Type B pancreatic cell (in vitro differentiated cells): ENCODE results near the gene SOX18. TPM values are rescaled to one million over a fixed set of nuclear protein-coding genes. Genes with fewer than 3 reads are reported as not detected.

ENCODE experiments used
- DNase-seq: peaks from one replicate; pipeline ENCODE4 v3.0.0; 2021; ENCODE audit warnings: mixed read lengths; ENCODE audit not compliant: unreplicated experiment; ENCODE audit errors: extremely low spot score
- H3K27ac Mint-ChIP-seq: 2 replicates; pipeline ENCODE4 v1.8.0; 2021; ENCODE audit warnings: mild to moderate bottlenecking, mixed read lengths
- H3K27me3 Mint-ChIP-seq: 2 replicates; pipeline ENCODE4 v1.8.0; 2021; ENCODE audit warnings: mixed read lengths
- H3K36me3 Mint-ChIP-seq: 2 replicates; pipeline ENCODE4 v1.8.0; 2021; ENCODE audit warnings: mixed read lengths
- H3K4me1 Mint-ChIP-seq: one replicate; pipeline ENCODE4 v1.8.0; 2021; ENCODE audit warnings: mixed read lengths; ENCODE audit not compliant: unreplicated experiment
- H3K4me3 Mint-ChIP-seq: 2 replicates; pipeline ENCODE4 v1.8.0; 2021; ENCODE audit warnings: mild to moderate bottlenecking, mixed read lengths
- H3K9me3 Mint-ChIP-seq: 2 replicates; pipeline ENCODE4 v1.8.0; 2021; ENCODE audit warnings: mixed read lengths
- total RNA-seq: library from RNA; stranded (reverse); gene quantifications from 2 replicates; pipeline ENCODE4 v1.2.1, GENCODE V29; 2021; ENCODE audit warnings: low replicate concordance
- TF ChIP-seq, protein P1 (sequence below): fragments of 200-600 bp; sonication (generic); conservative IDR thresholded peaks from 2 replicates; pipeline ENCODE4 v1.5.0; 2021; ENCODE audit warnings: antibody characterized with exemption, mild to moderate bottlenecking

The SOX18 gene
- total RNA-seq, 1 donor from 2014 or later, result 0.72 TPM

DNA sequence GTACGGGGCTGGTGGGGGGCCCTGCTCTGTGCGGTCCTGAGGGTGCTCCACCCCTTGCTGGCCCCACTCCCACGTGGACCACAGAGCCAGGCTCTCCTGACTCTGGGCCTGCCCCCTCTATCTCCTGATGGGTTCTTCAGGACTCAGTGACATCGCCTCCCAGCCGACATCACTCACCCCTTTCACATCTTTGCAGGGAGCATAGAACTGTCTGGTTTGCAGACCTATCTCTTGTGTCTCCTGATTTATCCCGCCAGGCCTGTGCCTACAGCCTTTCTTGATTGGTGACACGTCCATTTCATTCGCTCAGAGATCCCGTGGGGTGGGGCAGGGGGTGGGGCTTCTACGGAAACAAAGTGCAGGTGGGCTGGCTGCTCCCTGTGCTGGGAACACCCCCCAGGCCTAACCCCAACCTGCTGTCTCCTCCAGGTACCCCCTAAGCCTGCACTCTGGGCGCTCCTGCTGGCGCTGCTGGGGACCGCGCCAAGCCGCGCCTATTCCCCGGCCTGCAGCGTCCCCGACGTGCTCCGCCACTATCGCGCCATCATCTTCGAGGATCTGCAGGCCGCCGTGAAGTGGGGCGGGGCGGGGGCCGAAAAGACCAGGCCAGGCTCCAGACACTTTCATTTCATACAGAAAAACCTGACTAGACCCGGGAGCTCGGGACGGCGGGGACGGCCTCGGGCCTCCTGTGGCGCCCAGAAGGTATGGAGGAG lies 11.8 kb downstream of the SOX18 start:
- TF ChIP-seq, protein P1, sequence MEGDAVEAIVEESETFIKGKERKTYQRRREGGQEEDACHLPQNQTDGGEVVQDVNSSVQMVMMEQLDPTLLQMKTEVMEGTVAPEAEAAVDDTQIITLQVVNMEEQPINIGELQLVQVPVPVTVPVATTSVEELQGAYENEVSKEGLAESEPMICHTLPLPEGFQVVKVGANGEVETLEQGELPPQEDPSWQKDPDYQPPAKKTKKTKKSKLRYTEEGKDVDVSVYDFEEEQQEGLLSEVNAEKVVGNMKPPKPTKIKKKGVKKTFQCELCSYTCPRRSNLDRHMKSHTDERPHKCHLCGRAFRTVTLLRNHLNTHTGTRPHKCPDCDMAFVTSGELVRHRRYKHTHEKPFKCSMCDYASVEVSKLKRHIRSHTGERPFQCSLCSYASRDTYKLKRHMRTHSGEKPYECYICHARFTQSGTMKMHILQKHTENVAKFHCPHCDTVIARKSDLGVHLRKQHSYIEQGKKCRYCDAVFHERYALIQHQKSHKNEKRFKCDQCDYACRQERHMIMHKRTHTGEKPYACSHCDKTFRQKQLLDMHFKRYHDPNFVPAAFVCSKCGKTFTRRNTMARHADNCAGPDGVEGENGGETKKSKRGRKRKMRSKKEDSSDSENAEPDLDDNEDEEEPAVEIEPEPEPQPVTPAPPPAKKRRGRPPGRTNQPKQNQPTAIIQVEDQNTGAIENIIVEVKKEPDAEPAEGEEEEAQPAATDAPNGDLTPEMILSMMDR, result no peak
- H3K27ac Mint-ChIP-seq, result peak overlapping the region; percentile 74
- peak overlapping the region; percentile 80 for H3K4me3 Mint-ChIP-seq
- H3K36me3 Mint-ChIP-seq, result no peaks in the 10 kb centered on the region
- no peaks in the 10 kb centered on the region for H3K4me1 Mint-ChIP-seq
- no peaks in the 10 kb centered on the region for H3K9me3 Mint-ChIP-seq
- H3K27me3 Mint-ChIP-seq, result peaks cover 47% of the 10 kb centered on the region
- DNase-seq, result no peak

DNA sequence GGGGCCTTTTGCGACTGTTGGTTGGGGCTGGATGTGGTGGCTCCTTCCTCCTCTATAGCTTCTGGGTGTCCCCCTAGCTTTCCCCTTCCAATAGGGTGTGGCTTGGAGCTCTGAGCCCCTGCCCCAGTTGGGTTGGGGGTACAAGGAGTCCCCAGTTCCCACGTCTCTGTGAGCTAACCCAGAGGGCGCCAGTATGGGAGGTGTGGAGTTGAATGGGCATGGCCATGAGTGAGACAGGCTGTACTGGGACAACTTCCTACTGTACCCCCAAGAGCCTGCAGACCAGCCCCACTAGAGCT lies 12.3 kb downstream of the SOX18 start:
- no peaks in the 10 kb centered on the region for H3K36me3 Mint-ChIP-seq
- H3K4me1 Mint-ChIP-seq, result no peaks in the 10 kb centered on the region
- H3K27ac Mint-ChIP-seq, result no peak overlapping the region
- TF ChIP-seq, protein P1, result no peak
- H3K27me3 Mint-ChIP-seq, result peaks cover 47% of the 10 kb centered on the region
- no peak overlapping the region for H3K4me3 Mint-ChIP-seq
- no peak for DNase-seq
- no peaks in the 10 kb centered on the region for H3K9me3 Mint-ChIP-seq

DNA sequence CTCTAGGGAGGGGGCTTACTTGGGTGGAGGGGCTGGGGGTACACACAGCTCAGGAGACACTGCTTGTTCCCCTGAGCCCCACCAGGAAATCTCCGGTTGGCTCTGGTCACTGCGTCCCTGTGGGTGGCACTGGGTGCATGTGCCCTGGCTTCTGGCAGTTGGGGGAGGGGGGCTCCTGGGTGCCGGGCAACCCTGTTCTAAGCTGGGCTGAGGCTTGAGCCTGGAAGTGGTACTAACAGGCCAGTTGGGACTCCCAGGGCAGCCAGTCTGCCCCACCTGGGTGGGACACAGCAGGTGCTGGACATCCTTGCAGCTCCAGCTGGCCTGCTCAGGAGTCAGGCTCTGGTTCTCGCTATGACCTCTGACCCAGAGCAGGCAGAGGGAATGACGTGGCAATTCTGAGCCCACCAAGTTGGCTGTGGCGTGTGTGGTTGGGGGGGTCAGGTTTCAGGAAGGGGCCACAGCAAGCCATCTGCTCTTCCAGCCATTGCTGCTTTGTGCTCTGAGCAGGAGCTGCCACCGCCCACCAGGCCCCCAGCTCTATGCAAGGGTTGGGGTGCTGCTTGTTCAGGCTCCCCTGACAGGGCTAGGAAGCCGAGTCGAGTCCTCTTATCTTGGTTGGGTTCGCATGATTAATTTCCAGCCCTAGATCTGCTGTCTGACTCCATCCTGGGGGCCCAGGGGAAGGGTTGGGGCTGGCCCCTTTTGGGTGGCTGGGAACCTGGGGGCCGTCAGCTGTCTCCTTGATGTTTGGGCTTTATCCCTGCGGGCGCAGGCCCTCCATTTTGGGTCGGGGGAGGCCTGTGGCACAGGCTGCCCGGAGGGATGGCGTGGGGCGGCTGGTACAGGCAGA lies 12.9 kb downstream of the SOX18 start:
- no peaks in the 10 kb centered on the region for H3K9me3 Mint-ChIP-seq
- H3K36me3 Mint-ChIP-seq, result no peaks in the 10 kb centered on the region
- TF ChIP-seq, protein P1, result no peak
- DNase-seq, result no peak
- H3K4me1 Mint-ChIP-seq, result no peaks in the 10 kb centered on the region
- no peak overlapping the region for H3K4me3 Mint-ChIP-seq
- peaks cover 42% of the 10 kb centered on the region for H3K27me3 Mint-ChIP-seq
- no peak overlapping the region for H3K27ac Mint-ChIP-seq

DNA sequence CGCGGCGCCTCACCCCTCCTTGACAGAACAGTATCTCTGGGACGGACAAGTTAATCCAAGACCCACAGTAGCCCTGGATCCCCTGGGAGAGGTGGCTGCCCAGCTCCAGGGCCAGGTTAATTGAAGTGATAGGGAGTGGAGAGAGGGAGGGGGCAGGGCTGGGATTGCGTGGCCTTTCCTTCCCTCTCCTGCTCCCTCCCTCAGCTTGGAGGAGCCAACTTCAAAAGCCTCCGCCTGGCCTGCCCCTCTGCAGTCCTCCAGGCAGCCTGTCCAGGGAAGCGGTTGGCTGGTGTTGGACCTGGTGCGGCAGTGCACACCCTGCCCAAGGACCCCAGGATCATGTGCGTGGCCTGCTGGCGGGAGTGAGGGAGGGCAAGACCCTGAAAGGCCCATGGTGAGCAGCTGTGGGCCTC lies 13.5 kb downstream of the SOX18 start, which contains the start of gene C20orf204:
Gene C20orf204 (plus strand): TSS at position 250 of the 413 bp plus-strand sequence. CDS start 142 bp downstream, at position 392.
- peaks cover 36% of the 10 kb centered on the region for H3K27me3 Mint-ChIP-seq
- no peaks in the 10 kb centered on the region for H3K4me1 Mint-ChIP-seq
- H3K27ac Mint-ChIP-seq, result peak within 1 kb of the TSS; percentile 16
- no peaks in the 10 kb centered on the region for H3K9me3 Mint-ChIP-seq
- H3K4me3 Mint-ChIP-seq, result no peak within 1 kb of the TSS
- TF ChIP-seq, protein P1, result no peak
- no peak for DNase-seq
- H3K36me3 Mint-ChIP-seq, result peaks cover 3% of the 10 kb centered on the region

DNA sequence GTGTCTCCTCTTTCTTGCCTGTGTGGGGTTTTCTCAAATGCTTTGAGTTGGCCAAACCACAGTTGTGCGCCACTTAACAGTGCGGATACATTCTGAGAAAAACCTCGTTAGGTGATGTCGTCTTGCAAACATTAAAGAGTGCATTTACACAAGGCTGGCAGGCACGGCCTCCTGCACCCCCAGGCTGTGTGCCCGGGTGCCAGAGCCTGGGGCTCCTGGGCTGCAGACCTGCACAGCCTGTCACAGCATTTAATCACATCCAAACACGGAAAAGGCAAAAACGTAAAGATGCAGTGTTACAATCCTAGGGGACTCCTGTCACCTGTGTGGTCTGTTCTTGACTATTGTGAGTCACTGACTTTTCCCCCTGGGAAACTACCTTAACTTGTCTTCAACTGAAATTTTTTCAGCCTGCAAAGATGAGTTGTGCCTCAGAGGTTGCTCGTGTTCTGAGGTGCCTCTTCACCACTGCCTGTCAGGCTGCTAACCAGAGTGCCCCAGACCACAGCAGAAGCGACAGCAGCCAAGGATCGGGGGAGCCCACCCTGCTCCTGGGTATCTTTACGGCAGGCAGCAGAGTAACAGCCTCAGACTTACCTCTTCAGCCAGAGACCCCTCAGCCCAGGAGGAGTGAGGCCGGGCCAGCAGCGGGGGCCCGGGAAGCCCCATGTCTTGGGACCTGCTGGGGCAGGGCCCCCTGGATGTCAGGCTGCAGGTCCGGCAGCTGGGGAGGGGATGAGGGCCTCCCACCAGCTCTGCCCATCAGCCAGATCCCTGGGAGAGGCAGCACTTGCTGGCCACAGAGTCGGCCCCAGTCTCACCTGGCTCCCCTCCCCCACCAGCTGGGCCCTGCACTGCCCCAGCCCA lies 14.1 kb downstream of the SOX18 start:
- H3K36me3 Mint-ChIP-seq, result peaks cover 7% of the 10 kb centered on the region
- peaks cover 29% of the 10 kb centered on the region for H3K27me3 Mint-ChIP-seq
- H3K27ac Mint-ChIP-seq, result peak overlapping the region; percentile 16
- H3K4me3 Mint-ChIP-seq, result no peak overlapping the region
- TF ChIP-seq, protein P1, result no peak
- no peaks in the 10 kb centered on the region for H3K9me3 Mint-ChIP-seq
- no peak for DNase-seq
- H3K4me1 Mint-ChIP-seq, result no peaks in the 10 kb centered on the region
